ENCODE results near the gene ADCY4. TPM values are rescaled to one million over a fixed set of nuclear protein-coding genes. Genes with fewer than 3 reads are reported as not detected.

Gene ADCY4
- total and polyA plus RNA-seq, 2 of the 13 experiments (the other 11 are each of a cell fraction or from before 2014, with no cell fraction given): 0.03 TPM; not detected in 1

DNA sequence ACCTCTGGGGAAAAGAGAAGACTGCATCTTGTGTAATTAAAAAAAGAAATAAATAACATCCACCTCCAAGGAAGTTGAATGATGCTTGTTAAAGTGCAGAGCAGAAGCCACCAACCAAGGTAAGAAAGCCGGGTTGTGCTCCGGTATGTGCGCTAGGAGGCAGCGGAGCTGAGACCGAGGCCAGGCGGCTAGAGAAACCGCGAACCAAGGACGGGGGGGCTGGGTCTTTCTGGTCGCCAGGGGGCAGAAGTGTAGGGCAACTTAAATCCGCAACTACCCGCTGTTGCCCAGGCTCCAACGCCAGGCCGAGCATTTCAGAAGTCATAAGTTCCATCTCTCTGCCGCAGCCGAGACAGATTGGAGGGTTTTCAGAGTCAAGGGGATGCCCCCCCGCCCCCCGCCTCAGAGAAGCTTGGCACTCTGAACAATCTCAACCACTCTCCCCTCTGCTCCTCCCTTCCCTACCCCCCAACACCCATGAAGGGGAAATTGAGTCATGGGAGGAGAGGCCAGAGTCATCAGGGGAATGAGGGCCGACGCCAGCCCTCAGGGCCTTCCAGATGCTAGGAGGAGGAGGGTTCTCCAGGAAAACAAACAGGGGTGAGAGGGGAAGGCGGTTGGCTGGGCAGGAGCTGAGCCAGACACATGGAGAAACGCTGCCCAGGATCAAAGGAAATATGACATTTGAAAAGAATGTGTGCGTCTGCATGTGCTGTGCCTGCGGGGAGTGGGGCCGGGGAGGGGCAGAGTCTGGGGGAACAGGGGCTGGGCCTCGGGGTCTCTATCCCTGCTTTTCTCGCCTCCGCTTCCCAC is 30.9 kb upstream of the ADCY4 start (continued):
- 0 out of 2 replicates have a peak, but pooled peaks have one; percentile 18 for TF ChIP-seq MEF2D (CRISPR knock-in tag; IDR thresholded peaks at IDR 0.05)
- peak; percentile 85 for TF ChIP-seq HOXA3 (CRISPR knock-in tag; IDR thresholded peaks at IDR 0.05)
- peak; percentile 98 for TF ChIP-seq ZSCAN29 (CRISPR knock-in tag; conservative IDR thresholded peaks at IDR 0.05)
- TF ChIP-seq RNF2 (conservative IDR thresholded peaks at IDR 0.05; ENCODE audit: low read depth): no peak; the same call in 1 of the 2 replicates
- TF ChIP-seq, protein P1, sequence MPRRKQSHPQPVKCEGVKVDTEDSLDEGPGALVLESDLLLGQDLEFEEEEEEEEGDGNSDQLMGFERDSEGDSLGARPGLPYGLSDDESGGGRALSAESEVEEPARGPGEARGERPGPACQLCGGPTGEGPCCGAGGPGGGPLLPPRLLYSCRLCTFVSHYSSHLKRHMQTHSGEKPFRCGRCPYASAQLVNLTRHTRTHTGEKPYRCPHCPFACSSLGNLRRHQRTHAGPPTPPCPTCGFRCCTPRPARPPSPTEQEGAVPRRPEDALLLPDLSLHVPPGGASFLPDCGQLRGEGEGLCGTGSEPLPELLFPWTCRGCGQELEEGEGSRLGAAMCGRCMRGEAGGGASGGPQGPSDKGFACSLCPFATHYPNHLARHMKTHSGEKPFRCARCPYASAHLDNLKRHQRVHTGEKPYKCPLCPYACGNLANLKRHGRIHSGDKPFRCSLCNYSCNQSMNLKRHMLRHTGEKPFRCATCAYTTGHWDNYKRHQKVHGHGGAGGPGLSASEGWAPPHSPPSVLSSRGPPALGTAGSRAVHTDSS (CRISPR knock-in tag; conservative IDR thresholded peaks at IDR 0.05): peak; percentile 94; the same call in 1 of the 2 replicates
- TF ChIP-seq, protein P2, sequence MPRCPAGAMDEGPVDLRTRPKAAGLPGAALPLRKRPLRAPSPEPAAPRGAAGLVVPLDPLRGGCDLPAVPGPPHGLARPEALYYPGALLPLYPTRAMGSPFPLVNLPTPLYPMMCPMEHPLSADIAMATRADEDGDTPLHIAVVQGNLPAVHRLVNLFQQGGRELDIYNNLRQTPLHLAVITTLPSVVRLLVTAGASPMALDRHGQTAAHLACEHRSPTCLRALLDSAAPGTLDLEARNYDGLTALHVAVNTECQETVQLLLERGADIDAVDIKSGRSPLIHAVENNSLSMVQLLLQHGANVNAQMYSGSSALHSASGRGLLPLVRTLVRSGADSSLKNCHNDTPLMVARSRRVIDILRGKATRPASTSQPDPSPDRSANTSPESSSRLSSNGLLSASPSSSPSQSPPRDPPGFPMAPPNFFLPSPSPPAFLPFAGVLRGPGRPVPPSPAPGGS (CRISPR knock-in tag; IDR thresholded peaks at IDR 0.05): peak; percentile 87
- peak; percentile 49 for TF ChIP-seq FOSL2 (CRISPR knock-in tag; IDR thresholded peaks at IDR 0.05)
- peak; percentile 50 for TF ChIP-seq YEATS4 (CRISPR knock-in tag; IDR thresholded peaks at IDR 0.05; ENCODE audit: borderline replicate concordance)
- TF ChIP-seq TEAD2 (CRISPR knock-in tag; IDR thresholded peaks at IDR 0.05): peak; percentile 46; the same call in 1 of the 2 replicates
- TF ChIP-seq HNRNPL (IDR thresholded peaks at IDR 0.05; ENCODE audit: low read depth, low read length): peak; percentile 92
- no peak for TF ChIP-seq ZNF549 (CRISPR knock-in tag; IDR thresholded peaks at IDR 0.05)
- TF ChIP-seq, protein P3, sequence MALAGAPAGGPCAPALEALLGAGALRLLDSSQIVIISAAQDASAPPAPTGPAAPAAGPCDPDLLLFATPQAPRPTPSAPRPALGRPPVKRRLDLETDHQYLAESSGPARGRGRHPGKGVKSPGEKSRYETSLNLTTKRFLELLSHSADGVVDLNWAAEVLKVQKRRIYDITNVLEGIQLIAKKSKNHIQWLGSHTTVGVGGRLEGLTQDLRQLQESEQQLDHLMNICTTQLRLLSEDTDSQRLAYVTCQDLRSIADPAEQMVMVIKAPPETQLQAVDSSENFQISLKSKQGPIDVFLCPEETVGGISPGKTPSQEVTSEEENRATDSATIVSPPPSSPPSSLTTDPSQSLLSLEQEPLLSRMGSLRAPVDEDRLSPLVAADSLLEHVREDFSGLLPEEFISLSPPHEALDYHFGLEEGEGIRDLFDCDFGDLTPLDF (CRISPR knock-in tag; IDR thresholded peaks at IDR 0.05): peak; percentile 35; the same call in 1 of the 2 replicates
- TF ChIP-seq SOX5 (CRISPR knock-in tag; IDR thresholded peaks at IDR 0.05; ENCODE audit: borderline replicate concordance): peak; percentile 47; the same call in 1 of the 2 replicates
- peak; percentile 39 for TF ChIP-seq SMAD1 (CRISPR knock-in tag; IDR thresholded peaks at IDR 0.05; ENCODE audit: borderline replicate concordance, low read depth)
- 0 out of 2 replicates have a peak, but pooled peaks have one; percentile 48 for TF ChIP-seq ZNF75D (CRISPR knock-in tag; IDR thresholded peaks at IDR 0.05; ENCODE audit: borderline replicate concordance)
- TF ChIP-seq, protein P4, sequence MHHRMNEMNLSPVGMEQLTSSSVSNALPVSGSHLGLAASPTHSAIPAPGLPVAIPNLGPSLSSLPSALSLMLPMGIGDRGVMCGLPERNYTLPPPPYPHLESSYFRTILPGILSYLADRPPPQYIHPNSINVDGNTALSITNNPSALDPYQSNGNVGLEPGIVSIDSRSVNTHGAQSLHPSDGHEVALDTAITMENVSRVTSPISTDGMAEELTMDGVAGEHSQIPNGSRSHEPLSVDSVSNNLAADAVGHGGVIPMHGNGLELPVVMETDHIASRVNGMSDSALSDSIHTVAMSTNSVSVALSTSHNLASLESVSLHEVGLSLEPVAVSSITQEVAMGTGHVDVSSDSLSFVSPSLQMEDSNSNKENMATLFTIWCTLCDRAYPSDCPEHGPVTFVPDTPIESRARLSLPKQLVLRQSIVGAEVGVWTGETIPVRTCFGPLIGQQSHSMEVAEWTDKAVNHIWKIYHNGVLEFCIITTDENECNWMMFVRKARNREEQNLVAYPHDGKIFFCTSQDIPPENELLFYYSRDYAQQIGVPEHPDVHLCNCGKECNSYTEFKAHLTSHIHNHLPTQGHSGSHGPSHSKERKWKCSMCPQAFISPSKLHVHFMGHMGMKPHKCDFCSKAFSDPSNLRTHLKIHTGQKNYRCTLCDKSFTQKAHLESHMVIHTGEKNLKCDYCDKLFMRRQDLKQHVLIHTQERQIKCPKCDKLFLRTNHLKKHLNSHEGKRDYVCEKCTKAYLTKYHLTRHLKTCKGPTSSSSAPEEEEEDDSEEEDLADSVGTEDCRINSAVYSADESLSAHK (CRISPR knock-in tag; IDR thresholded peaks at IDR 0.05; ENCODE audit: borderline replicate concordance): peak; percentile 69; the same call in 1 of the 2 replicates
- TF ChIP-seq ZNF678 (CRISPR knock-in tag; IDR thresholded peaks at IDR 0.05): peak; percentile 40; the same call in 1 of the 2 replicates
- peak; percentile 91; the same call in 1 of the 2 replicates for TF ChIP-seq GTF3A (CRISPR knock-in tag; conservative IDR thresholded peaks at IDR 0.05)
- no peak for TF ChIP-seq NFE2 (CRISPR knock-in tag; IDR thresholded peaks at IDR 0.05)
- TF ChIP-seq ZFY (CRISPR knock-in tag; IDR thresholded peaks at IDR 0.05): peak; percentile 72
- TF ChIP-seq, protein P5, sequence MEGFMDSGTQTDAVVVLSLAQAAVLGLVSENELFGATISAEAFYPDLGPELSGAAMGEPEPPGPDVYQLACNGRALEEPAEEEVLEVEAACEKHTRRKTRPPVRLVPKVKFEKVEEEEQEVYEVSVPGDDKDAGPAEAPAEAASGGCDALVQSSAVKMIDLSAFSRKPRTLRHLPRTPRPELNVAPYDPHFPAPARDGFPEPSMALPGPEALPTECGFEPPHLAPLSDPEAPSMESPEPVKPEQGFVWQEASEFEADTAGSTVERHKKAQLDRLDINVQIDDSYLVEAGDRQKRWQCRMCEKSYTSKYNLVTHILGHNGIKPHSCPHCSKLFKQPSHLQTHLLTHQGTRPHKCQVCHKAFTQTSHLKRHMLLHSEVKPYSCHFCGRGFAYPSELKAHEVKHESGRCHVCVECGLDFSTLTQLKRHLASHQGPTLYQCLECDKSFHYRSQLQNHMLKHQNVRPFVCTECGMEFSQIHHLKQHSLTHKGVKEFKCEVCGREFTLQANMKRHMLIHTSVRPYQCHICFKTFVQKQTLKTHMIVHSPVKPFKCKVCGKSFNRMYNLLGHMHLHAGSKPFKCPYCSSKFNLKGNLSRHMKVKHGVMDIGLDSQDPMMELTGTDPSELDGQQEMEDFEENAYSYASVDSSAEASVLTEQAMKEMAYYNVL (CRISPR knock-in tag; IDR thresholded peaks at IDR 0.05; ENCODE audit: borderline replicate concordance): peak; percentile 59

All from HepG2 (cell line).